GM06990 (cell line): Measurements from ENCODE around the gene IMPA2.

Experiments
- DNase-seq: peaks from one replicate; pipeline ENCODE4 v3.0.0-alpha.2; 2011; ENCODE audit not compliant: insufficient read length; ENCODE audit errors: extremely low read depth
- H3K27me3 ChIP-seq: replicated peaks from 2 replicates; pipeline ENCODE4 v1.6.0; 2011; ENCODE audit warnings: low read length; ENCODE audit not compliant: control insufficient read depth, insufficient read depth
- H3K36me3 ChIP-seq: 2 replicates; pipeline ENCODE4 v1.5.1; 2011; ENCODE audit warnings: low read length; ENCODE audit not compliant: control insufficient read depth, insufficient read depth
- H3K4me3 ChIP-seq: replicated peaks from 2 replicates; pipeline ENCODE4 v1.5.1; 2011; ENCODE audit warnings: low read depth, mild to moderate bottlenecking, control low read depth, low read length
- CTCF ChIP-seq: IDR thresholded peaks from 2 replicates; pipeline ENCODE4 v1.5.1; 2011; ENCODE audit warnings: low read length, control low read depth, mild to moderate bottlenecking, inconsistent platforms; ENCODE audit not compliant: insufficient read depth, poor library complexity, severe bottlenecking

The IMPA2 gene

GRCh38 chr18:11997466-11997865 is 16.2 kb downstream of the IMPA2 start:
- no peak overlapping the region for H3K4me3 ChIP-seq
- no peaks in the 10 kb centered on the region for H3K36me3 ChIP-seq
- H3K27me3 ChIP-seq, result no peaks in the 10 kb centered on the region
- no peak for TF ChIP-seq CTCF
- DNase-seq, result no peak

- no peak for DNase-seq
- no peak for TF ChIP-seq CTCF
- H3K36me3 ChIP-seq, result no peaks in the 10 kb centered on the region
- no peaks in the 10 kb centered on the region for H3K27me3 ChIP-seq
- no peak overlapping the region for H3K4me3 ChIP-seq
Observed at GRCh38 chr18:11998193-11998592, 16.9 kb downstream of the IMPA2 start.

GRCh38 chr18:11999429-11999828 is 18.1 kb downstream of the IMPA2 start:
- no peak overlapping the region for H3K4me3 ChIP-seq
- TF ChIP-seq CTCF, result no peak
- H3K36me3 ChIP-seq, result no peaks in the 10 kb centered on the region
- no peak for DNase-seq
- H3K27me3 ChIP-seq, result no peaks in the 10 kb centered on the region

GRCh38 chr18:12000072-12000659 is 18.9 kb downstream of the IMPA2 start:
- no peaks in the 10 kb centered on the region for H3K27me3 ChIP-seq
- H3K4me3 ChIP-seq, result no peak overlapping the region
- DNase-seq, result no peak
- no peak for TF ChIP-seq CTCF
- no peaks in the 10 kb centered on the region for H3K36me3 ChIP-seq

- Histone ChIP-seq H3K36me3 (no peaks in the 10 kb centered on the region), H3K27me3 (no peaks in the 10 kb centered on the region), H3K4me3 (no peak overlapping the region)
- no peak for DNase-seq
- no peak for TF ChIP-seq CTCF
Observed at GRCh38 chr18:12001421-12001820, 20.1 kb downstream of the IMPA2 start.

GRCh38 chr18:12003894-12004293 is 22.6 kb downstream of the IMPA2 start:
- no peaks in the 10 kb centered on the region for H3K36me3 ChIP-seq
- no peak for TF ChIP-seq CTCF
- no peak overlapping the region for H3K4me3 ChIP-seq
- no peaks in the 10 kb centered on the region for H3K27me3 ChIP-seq
- no peak for DNase-seq
